H1 (cell line): ENCODE measurements around the gene LARGE2. TPM values are rescaled to one million over a fixed set of nuclear protein-coding genes. Genes with fewer than 3 reads are reported as not detected.

Experiments used
- CTCF ChIA-PET: fragments of 300-600 bp; sonication (Branson Sonifier 250); formaldehyde crosslinking; loops from one replicate; lab custom pipeline; 2021; ENCODE audit not compliant: partially characterized antibody; lab: Charles Lee
- POLR2A ChIA-PET: fragments of 300-600 bp; sonication (Branson Sonifier 250); formaldehyde crosslinking; loops from one replicate; lab custom pipeline; 2021; ENCODE audit warnings: inconsistent platforms; ENCODE audit not compliant: partially characterized antibody; lab: Charles Lee
- DNase-seq, 2 experiments: peaks; one replicate each; pipeline versions ENCODE4 v3.0.0 to v3.0.0-alpha.2; 2010 to 2022; ENCODE audit warnings: low spot score in 2 of 2, low read depth in 1 of 2, mixed read lengths in 1 of 2
- FAIRE-seq: peaks from 2 replicates; lab custom pipeline; 2011; peaks lifted over from hg19 to GRCh38; lab: Jason Lieb, UNC
- H2AFZ ChIP-seq: 2 replicates; pipeline ENCODE4 v1.8.1; 2012; ENCODE audit warnings: low read length, inconsistent platforms
- H2AK5ac ChIP-seq: 2 replicates; pipeline ENCODE4 v1.6.1; 2013; ENCODE audit warnings: low read depth, low read length
- H2BK120ac ChIP-seq: replicated peaks from 2 replicates; pipeline ENCODE3; 2013; ENCODE audit warnings: low read depth, low read length, inconsistent platforms
- H2BK12ac ChIP-seq: 2 replicates; pipeline ENCODE4 v1.6.1; 2013; ENCODE audit warnings: low read depth, low read length
- H2BK15ac ChIP-seq: 2 replicates; pipeline ENCODE4 v1.6.1; 2013; ENCODE audit warnings: low read length
- H2BK20ac ChIP-seq: 2 replicates; pipeline ENCODE4 v1.6.1; 2013; ENCODE audit warnings: low read length
- H2BK5ac ChIP-seq: 2 replicates; pipeline ENCODE4 v1.6.1; 2013; ENCODE audit warnings: low read depth, low read length
- H3K14ac ChIP-seq: 2 replicates; pipeline ENCODE4 v1.6.1; 2013; ENCODE audit warnings: inconsistent platforms; ENCODE audit not compliant: insufficient read length
- H3K18ac ChIP-seq: 2 replicates; pipeline ENCODE4 v1.6.1; 2013; ENCODE audit warnings: low read length; ENCODE audit errors: extremely low read depth
- H3K23ac ChIP-seq: 2 replicates; pipeline ENCODE4 v1.6.1; 2013; ENCODE audit warnings: inconsistent platforms; ENCODE audit not compliant: insufficient read length
- H3K23me2 ChIP-seq: 2 replicates; pipeline ENCODE4 v1.6.1; 2013; ENCODE audit warnings: low read depth, low read length
- H3K27ac ChIP-seq: 2 replicates; pipeline ENCODE4 v1.6.1; 2011; ENCODE audit warnings: low read depth, low read length, inconsistent platforms
- H3K27me3 ChIP-seq, 4 experiments: replicated peaks in 1 of 4; 1 replicate in 1 of 4; 2 replicates in 3 of 4; pipeline versions ENCODE4 v1.6.1 to v1.8.1; 2011 to 2013; ENCODE audit warnings: low read length in 3 of 4, mild to moderate bottlenecking in 3 of 4, inconsistent platforms in 2 of 4, mixed read lengths in 2 of 4, moderate library complexity in 1 of 4; ENCODE audit not compliant: control insufficient read depth in 3 of 4, insufficient read depth in 3 of 4; ENCODE audit errors: extremely low read depth in 1 of 4
- H3K36me3 ChIP-seq, 4 experiments: 2 replicates each; pipeline versions ENCODE4 v1.6.1 to v1.8.1; 2011 to 2013; ENCODE audit warnings: mild to moderate bottlenecking in 4 of 4, low read length in 3 of 4, moderate library complexity in 2 of 4, control low read depth in 1 of 4, inconsistent platforms in 1 of 4; ENCODE audit not compliant: insufficient read depth in 4 of 4, control insufficient read depth in 2 of 4
- H3K4ac ChIP-seq: replicated peaks from 2 replicates; pipeline ENCODE3; 2013; ENCODE audit warnings: low read length, low read depth, mixed read lengths, inconsistent platforms; ENCODE audit not compliant: insufficient read length
- H3K4me1 ChIP-seq, 4 experiments: replicated peaks in 1 of 4; 1 replicate in 1 of 4; 2 replicates in 3 of 4; pipeline versions ENCODE4 v1.6.1 to v1.8.1; 2011 to 2013; ENCODE audit warnings: low read length in 3 of 4, inconsistent platforms in 2 of 4, mixed read lengths in 1 of 4; ENCODE audit not compliant: insufficient read depth in 4 of 4, control insufficient read depth in 3 of 4
- H3K4me2 ChIP-seq, 2 experiments: 2 replicates each; pipeline versions ENCODE4 v1.6.1 to v1.8.1; 2011 to 2013; ENCODE audit warnings: low read depth in 2 of 2, low read length in 2 of 2, control low read depth in 1 of 2, inconsistent platforms in 1 of 2, mild to moderate bottlenecking in 1 of 2; ENCODE audit not compliant: insufficient read depth in 1 of 2
- H3K4me3 ChIP-seq, 4 experiments: fragments of 200-600, 300-600 bp in 1 of 4; sonication (generic), shearing (Covaris generic), sonication (Bioruptor Twin) in 1 of 4; 2 replicates each; pipeline versions ENCODE4 v1.5.1 to v1.8.1; 2011 to 2016; ENCODE audit warnings: low read length in 4 of 4, low read depth in 3 of 4, control low read depth in 2 of 4, inconsistent platforms in 2 of 4, mild to moderate bottlenecking in 2 of 4, mixed read lengths in 1 of 4, moderate library complexity in 1 of 4; ENCODE audit not compliant: insufficient read depth in 2 of 4; ENCODE audit errors: extremely low read depth in 1 of 4
- H3K56ac ChIP-seq: replicated peaks from 2 replicates; pipeline ENCODE3; 2013; ENCODE audit warnings: low read depth, mild to moderate bottlenecking, mixed read lengths, low read length, inconsistent platforms; ENCODE audit not compliant: insufficient read length
- H3K79me1 ChIP-seq: 2 replicates; pipeline ENCODE4 v1.6.1; 2013; ENCODE audit warnings: low read depth, low read length, control low read depth
- H3K79me2 ChIP-seq, 2 experiments: 2 replicates each; pipeline versions ENCODE4 v1.6.1 to v1.8.1; 2012 to 2013; ENCODE audit warnings: low read length in 2 of 2, mild to moderate bottlenecking in 2 of 2, inconsistent platforms in 1 of 2; ENCODE audit not compliant: insufficient read depth in 2 of 2, control insufficient read depth in 1 of 2
- H3K9ac ChIP-seq, 4 experiments: replicated peaks in 1 of 4; 1 replicate in 1 of 4; 2 replicates in 3 of 4; pipeline versions ENCODE4 v1.6.1 to v1.8.1; 2011 to 2013; ENCODE audit warnings: low read depth in 3 of 4, low read length in 3 of 4, control low read depth in 2 of 4, mild to moderate bottlenecking in 2 of 4, moderate library complexity in 2 of 4, inconsistent platforms in 1 of 4; ENCODE audit errors: extremely low read depth in 1 of 4
- H3K9me3 ChIP-seq, 2 experiments: 2 replicates each; pipeline versions ENCODE4 v1.6.1 to v1.8.1; 2012 to 2013; ENCODE audit warnings: mild to moderate bottlenecking in 2 of 2, moderate library complexity in 2 of 2, control low read depth in 1 of 2, inconsistent platforms in 1 of 2, low read depth in 1 of 2, low read length in 1 of 2, mixed read lengths in 1 of 2; ENCODE audit not compliant: insufficient read depth in 2 of 2
- H4K20me1 ChIP-seq, 2 experiments: replicated peaks in 1 of 2; 2 replicates each; pipeline versions ENCODE3 to v1.8.1; 2011 to 2013; ENCODE audit warnings: inconsistent platforms in 2 of 2, low read length in 2 of 2, mild to moderate bottlenecking in 1 of 2; ENCODE audit not compliant: insufficient read depth in 2 of 2, control insufficient read depth in 1 of 2
- H4K5ac ChIP-seq: 2 replicates; pipeline ENCODE4 v1.6.1; 2013; ENCODE audit warnings: low read length, low read depth, mixed read lengths, inconsistent platforms; ENCODE audit not compliant: insufficient read length
- H4K8ac ChIP-seq: 2 replicates; pipeline ENCODE4 v1.8.0; 2013; ENCODE audit warnings: mild to moderate bottlenecking, moderate library complexity, low read length, inconsistent platforms; ENCODE audit not compliant: insufficient read depth; ENCODE audit errors: extremely low read depth
- H4K91ac ChIP-seq: replicated peaks from 2 replicates; pipeline ENCODE3; 2013; ENCODE audit warnings: low read length, mixed read lengths, inconsistent platforms; ENCODE audit not compliant: insufficient read length
- CREB1 ChIP-seq: IDR thresholded peaks from 2 replicates; pipeline ENCODE4 v1.6.1; 2012; ENCODE audit warnings: inconsistent platforms
- EGR1 ChIP-seq: IDR thresholded peaks from 2 replicates; pipeline ENCODE4 v1.6.1; 2011; ENCODE audit warnings: low read depth, low read length, borderline replicate concordance
- HDAC6 ChIP-seq: IDR thresholded peaks from one replicate; pipeline ENCODE4 v1.7.1; 2012; ENCODE audit warnings: low read depth, mild to moderate bottlenecking, inconsistent platforms, low read length, moderate library complexity
- JUND ChIP-seq: IDR thresholded peaks from 2 replicates; pipeline ENCODE4 v1.6.1; 2011; ENCODE audit warnings: mild to moderate bottlenecking, improper control_type of control experiment, low read length
- KDM1A ChIP-seq: fragments of 200-600, 300-600 bp; sonication (generic); IDR thresholded peaks from 2 replicates; pipeline ENCODE4 v1.7.1; 2016; ENCODE audit warnings: mild to moderate bottlenecking, low read length, borderline replicate concordance
- NANOG ChIP-seq: IDR thresholded peaks from 2 replicates; pipeline ENCODE4 v1.6.1; 2011; ENCODE audit warnings: low read length, low read depth, mild to moderate bottlenecking, inconsistent platforms; ENCODE audit not compliant: insufficient read depth, poor library complexity, severe bottlenecking
- NRF1 ChIP-seq: IDR thresholded peaks from 2 replicates; pipeline ENCODE4 v1.6.1; 2011; ENCODE audit warnings: mild to moderate bottlenecking, low read depth, low read length, improper control_type of control experiment
- POLR2A ChIP-seq, 2 experiments: IDR thresholded peaks; 1 replicate in 1 of 2; 2 replicates in 1 of 2; pipeline ENCODE4 v1.6.1; 2011; ENCODE audit warnings: low read depth in 2 of 2, low read length in 2 of 2, mild to moderate bottlenecking in 2 of 2; ENCODE audit errors: control extremely low read depth in 1 of 2
- POU5F1 ChIP-seq: IDR thresholded peaks from 2 replicates; pipeline ENCODE4 v1.6.1; 2011; ENCODE audit warnings: low read depth, mild to moderate bottlenecking, low read length, moderate library complexity
- SP1 ChIP-seq: IDR thresholded peaks from 2 replicates; pipeline ENCODE4 v1.6.1; 2011; ENCODE audit warnings: low read depth, low read length
- SP2 ChIP-seq: IDR thresholded peaks from 2 replicates; pipeline ENCODE4 v1.6.1; 2012; ENCODE audit warnings: mild to moderate bottlenecking, low read length, inconsistent platforms
- WGBS, 2 experiments: shearing (Covaris generic) in 1 of 2; methylation state at CpG; one replicate each; pipeline versions ENCODE4 v1.1.6 to v1.1.7; 2013 to 2015; ENCODE audit warnings: low lambda C conversion rate in 2 of 2, mixed read lengths in 2 of 2, inconsistent platforms in 1 of 2, low coverage in 1 of 2, missing lambda C conversion rate in 1 of 2; ENCODE audit not compliant: insufficient replicate concordance in 2 of 2, insufficient coverage in 1 of 2, insufficient read length in 1 of 2; ENCODE audit errors: extremely low coverage in 1 of 2, missing lambda C conversion rate in 1 of 2; 5-methylcytosine and 5-hydroxymethylcytosine counted together
- polyA plus RNA-seq, 7 experiments: library from polyadenylated mRNA; depleted of rRNA in 3 of 7; stranded (reverse) in 5 of 7; unstranded in 2 of 7; fragments of >200 nt in 5 of 7; fragments of 200-250 nt in 2 of 7; gene quantifications; 1 replicate in 5 of 7; 2 replicates in 1 of 7; 4 replicates in 1 of 7; pipeline versions ENCODE4 v1.2.1 to v1.2.3, GENCODE V29; 2011 to 2013; ENCODE audit warnings: missing spikeins in 2 of 7, mixed read lengths in 2 of 7
- total RNA-seq: library from RNA; stranded (reverse); fragmentation: NEBNext Ultra II Directional; extraction: Animal tissue kit (Norgen Biotek cat#: 25700); gene quantifications from 2 replicates; pipeline ENCODE4 v1.2.1, GENCODE V29; 2021

Gene LARGE2
- total and polyA plus RNA-seq, 2 of the 8 experiments (the other 6 are each of a cell fraction or from before 2014, with no cell fraction given), result 111 to 137 TPM

DNA sequence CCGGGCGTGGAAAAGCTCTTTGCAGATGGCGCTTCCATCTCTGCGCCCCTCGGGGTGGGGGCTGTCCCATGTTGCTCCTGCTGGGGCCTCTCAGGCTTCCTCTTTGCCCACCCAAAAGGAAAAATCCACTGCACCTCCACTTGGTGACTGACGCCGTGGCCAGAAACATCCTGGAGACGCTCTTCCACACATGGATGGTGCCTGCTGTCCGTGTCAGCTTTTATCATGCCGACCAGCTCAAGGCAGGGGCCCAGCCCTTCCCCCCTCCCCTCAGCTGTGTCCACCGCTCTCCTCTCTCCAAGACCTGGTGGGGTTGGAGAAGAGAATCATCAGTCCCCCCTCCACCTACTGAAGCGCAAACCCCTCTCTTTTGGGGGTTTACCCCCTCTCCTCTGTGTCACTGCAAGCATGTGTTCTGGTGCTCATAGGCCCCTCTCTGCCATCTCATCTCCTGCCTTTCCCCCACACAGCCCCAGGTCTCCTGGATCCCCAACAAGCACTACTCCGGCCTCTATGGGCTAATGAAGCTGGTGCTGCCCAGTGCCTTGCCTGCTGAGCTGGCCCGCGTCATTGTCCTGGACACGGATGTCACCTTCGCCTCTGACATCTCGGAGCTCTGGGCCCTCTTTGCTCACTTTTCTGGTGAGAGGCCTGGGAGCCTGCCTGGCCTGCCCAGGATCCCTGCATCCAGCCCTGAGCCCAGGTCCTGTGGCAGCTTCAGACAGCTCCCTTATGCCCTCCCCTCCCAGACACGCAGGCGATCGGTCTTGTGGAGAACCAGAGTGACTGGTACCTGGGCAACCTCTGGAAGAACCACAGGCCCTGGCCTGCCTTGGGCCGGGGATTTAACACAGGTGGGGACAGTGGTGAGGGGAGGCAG lies 1.8 kb downstream of the LARGE2 start:
- Histone ChIP-seq H3K79me2 (peaks cover 0 to 11% of the 10 kb centered on the region in 2 experiments; a peak in 1 of 4 replicates), H3K56ac (no peak overlapping the region), H2BK120ac (no peak overlapping the region)
- DNase-seq (no peak), FAIRE-seq (no peak)
- POLR2A ChIA-PET, result interaction anchor here (0.6 to 9.8 kb wide), 12 partner anchors 9 to 1654 kb away, joined by 3 to 115 read pairs (median 6); partner anchors contain the start of gene KBTBD4
- TF ChIP-seq NANOG (no peak), POU5F1 (no peak), NRF1 (no peak), CREB1 (no peak), HDAC6 (no peak), SP1 (no peak), EGR1 (no peak), SP2 (no peak), KDM1A (no peak), JUND (no peak), POLR2A (IDR thresholded peaks at IDR 0.05; ENCODE audit: control extremely low read depth in 1 of 2, low read depth in 2 of 2, low read length in 2 of 2) (no peak)
- TF ChIP-seq, all 59 proteins: peak for 0
- Histone ChIP-seq H4K5ac (no peak overlapping the region), H3K23me2 (peaks cover 12% of the 10 kb centered on the region; the same call in 1 of the 2 replicates), H4K91ac (peak overlapping the region; percentile 48), H3K27ac (no peak overlapping the region), H3K36me3 (peaks cover 2 to 35% (median 20%) of the 10 kb centered on the region in 4 experiments; a peak in 7 of 8 replicates), H3K4me2 (peak overlapping the region; percentile 39 to 91), H4K20me1 (peaks cover 10 to 19% of the 10 kb centered on the region in 2 experiments), H2BK12ac (no peak overlapping the region), H3K27me3 (peaks cover 0 to 9% (median 0%) of the 10 kb centered on the region in 4 experiments; a peak in 3 of 7 replicates), H3K9ac (no peak overlapping the region; a peak in 1 of 7 replicates), H3K18ac (no peak overlapping the region), H4K8ac (peak overlapping the region; percentile 29; the same call in 1 of the 2 replicates), H3K14ac (no peak overlapping the region), H3K79me1 (peaks cover 15% of the 10 kb centered on the region), H3K4me1 (peaks cover 12 to 26% (median 18%) of the 10 kb centered on the region in 4 experiments), H3K4ac (no peak overlapping the region), H2BK20ac (no peak overlapping the region), H2AK5ac (peak overlapping the region; percentile 75; the same call in 1 of the 2 replicates), H2AFZ (no peak overlapping the region), H2BK5ac (0 out of 2 replicates have a peak overlapping the region, but pooled peaks have one; percentile 21), H3K4me3 (peak overlapping the region in 1 of 4 experiments; percentile 78; a peak in 3 of 8 replicates), H3K9me3 (no peaks in the 10 kb centered on the region), H3K23ac (no peak overlapping the region), H2BK15ac (no peak overlapping the region)
- 93% methylated on average over 21 of the region's 22 CpGs; no CpG with 5 or more reads in 1 of the 2 experiments for WGBS, 2 experiments
- CTCF ChIA-PET, result interaction anchor here (0.6 to 4.0 kb wide), 10 partner anchors 11 to 96 kb away, joined by 3 to 26 read pairs (median 4); no protein-coding TSS in a partner anchor
